Upper lobe of left lung (tissue), 6 donors: ENCODE data around the gene KIAA0825. TPM values are rescaled to one million over a fixed set of nuclear protein-coding genes. Genes with fewer than 3 reads are reported as not detected.
A peak's percentile ranks its signal among the peaks of the same experiment; 100 is the strongest.

ENCODE experiments used
- ATAC-seq, 2 donors: fragments of 200-7000 bp; cut with Tn5 transposase; one replicate each; pipeline ENCODE4 v1.9.1; 2022; ENCODE audit warnings: mild to moderate bottlenecking in 2 of 2, moderate library complexity in 2 of 2; ENCODE audit not compliant: low FRiP score in 2 of 2
- DNase-seq, 2 donors: peaks; one replicate each; pipeline ENCODE4 v3.0.0-alpha.2; 2019 to 2020
- H3K27ac ChIP-seq, 4 donors: fragments of 200-600 bp; sonication (generic); one replicate each; pipeline ENCODE4 v1.5.1; 2016 to 2019
- H3K27me3 ChIP-seq, 4 donors: fragments of 200-600 bp; sonication (generic); one replicate each; pipeline ENCODE4 v1.5.1; 2017 to 2019
- H3K36me3 ChIP-seq, 4 donors: fragments of 200-600 bp; sonication (generic); one replicate each; pipeline ENCODE4 v1.5.1; 2016 to 2019
- H3K4me1 ChIP-seq, 4 donors: fragments of 200-600 bp; sonication (generic); one replicate each; pipeline ENCODE4 v1.5.1; 2018 to 2019
- H3K4me3 ChIP-seq, 4 donors: fragments of 200-600 bp; sonication (generic); one replicate each; pipeline ENCODE4 v1.5.1; 2017 to 2019; ENCODE audit warnings: mild to moderate bottlenecking in 2 of 4, moderate library complexity in 1 of 4
- H3K9me3 ChIP-seq, 4 donors: fragments of 200-600 bp; sonication (generic); one replicate each; pipeline ENCODE4 v1.5.1; 2018 to 2019
- EP300 ChIP-seq, 4 donors: sonication (generic); formaldehyde crosslinking; IDR thresholded peaks; one replicate each; pipeline ENCODE4 v1.5.1; 2017; ENCODE audit warnings: antibody characterized with exemption in 4 of 4, control low read depth in 2 of 4
- POLR2A ChIP-seq, 4 donors: fragments of 450-650 bp; IDR thresholded peaks; one replicate each; pipeline ENCODE4 v1.5.1; 2016 to 2017; ENCODE audit warnings: antibody characterized with exemption in 4 of 4, mild to moderate bottlenecking in 2 of 4
- POLR2AphosphoS5 ChIP-seq, 2 donors: sonication (generic); formaldehyde crosslinking; IDR thresholded peaks; one replicate each; pipeline ENCODE4 v1.5.1; 2017; ENCODE audit warnings: antibody characterized with exemption in 2 of 2
- WGBS, 2 donors: methylation state at CpG; one replicate each; pipeline ENCODE4 v1.1.5; 2017 to 2018; 5-methylcytosine and 5-hydroxymethylcytosine counted together
- total RNA-seq, 6 donors: library from RNA; depleted of rRNA in 4 of 6; stranded (reverse); fragments of >200 nt in 4 of 6; gene quantifications; one replicate each; pipeline versions ENCODE4 v1.1.0 to v1.2.1, GENCODE V29; 2016 to 2021
- TF ChIP-seq, protein P1 (sequence below), 6 experiments: fragments of 450-650 bp in 4 of 6; fragments of 200-600 bp in 2 of 6; sonication (generic) in 2 of 6; IDR thresholded peaks; one replicate each; pipeline ENCODE4 v1.5.1; 2016 to 2019; ENCODE audit warnings: antibody characterized with exemption in 6 of 6
- donor health status: DM: no; HTN: no; CAD: no; lungs with moderate emphysema.
- donor health status: DM: no; HTN: yes; CAD: no; lungs with severe emphysema.

KIAA0825 gene
- total RNA-seq, 6 donors from 2014 or later, result 3.8 to 19.1 (median 6.6) TPM

DNA sequence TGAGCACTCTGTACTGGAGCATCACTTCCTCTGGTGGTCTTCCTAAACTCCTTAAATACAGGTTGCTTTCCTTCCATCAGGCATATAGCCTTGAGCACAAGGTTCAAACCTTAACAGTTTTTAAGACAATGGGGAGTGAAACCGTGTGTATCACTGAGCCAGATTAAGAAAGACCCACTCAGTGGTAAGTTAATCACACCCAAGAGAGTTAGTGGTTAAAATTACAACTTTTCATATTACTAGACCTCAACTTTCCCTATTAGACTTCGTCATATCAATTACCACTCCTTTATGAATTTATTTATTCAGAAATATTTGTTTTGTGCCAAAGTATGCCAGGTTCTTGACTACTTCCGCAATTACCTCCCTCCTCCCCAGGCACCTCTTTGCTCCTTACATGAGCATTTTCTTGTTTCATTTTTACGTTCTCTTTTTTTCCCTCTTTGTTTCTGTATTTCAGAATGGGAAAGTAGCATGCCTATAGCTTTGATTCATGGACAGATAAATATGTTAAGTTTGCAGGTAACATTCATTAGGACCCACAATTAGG, 351.0 kb downstream of the KIAA0825 start:
- ATAC-seq (no peak), DNase-seq (no peak)
- TF ChIP-seq POLR2AphosphoS5 (IDR thresholded peaks at IDR 0.05) (no peak), POLR2A (IDR thresholded peaks at IDR 0.05) (no peak)
- H3K27ac ChIP-seq, result no peak overlapping the region
- 60 to 76% methylated on average over 4 of the region's 4 CpGs for WGBS, 2 donors
- no peaks in the 10 kb centered on the region for H3K27me3 ChIP-seq
- no peaks in the 10 kb centered on the region for H3K9me3 ChIP-seq
- H3K4me1 ChIP-seq, result no peaks in the 10 kb centered on the region
- H3K36me3 ChIP-seq, result no peaks in the 10 kb centered on the region
- H3K4me3 ChIP-seq, result peak overlapping the region in 1 of 4 donors; percentile 3

DNA sequence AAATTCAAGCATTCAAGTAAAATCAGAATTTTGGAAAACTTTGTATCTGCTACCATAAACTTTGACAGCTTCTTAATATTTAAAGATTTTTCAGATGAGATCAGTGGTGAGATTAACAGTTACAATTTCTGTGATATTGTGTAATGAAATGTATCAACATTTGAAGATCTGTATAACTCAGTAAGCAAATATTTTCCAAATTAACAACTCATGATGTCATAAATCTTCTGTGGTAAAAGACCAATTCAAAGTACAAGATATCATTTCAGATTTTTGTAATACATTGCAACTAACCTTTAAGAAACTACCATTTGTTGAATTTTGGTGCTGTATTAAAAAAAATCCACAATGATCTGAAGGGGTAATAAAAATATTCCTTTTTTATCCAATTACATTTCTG, 352.2 kb downstream of the KIAA0825 start:
- ATAC-seq, result peak in 1 of 2 donors; percentile 58
- Histone ChIP-seq H3K9me3 (no peaks in the 10 kb centered on the region), H3K4me3 (no peak overlapping the region), H3K36me3 (no peaks in the 10 kb centered on the region), H3K4me1 (no peaks in the 10 kb centered on the region), H3K27ac (no peak overlapping the region), H3K27me3 (no peaks in the 10 kb centered on the region)
- DNase-seq, result no peak
- TF ChIP-seq, protein P1, sequence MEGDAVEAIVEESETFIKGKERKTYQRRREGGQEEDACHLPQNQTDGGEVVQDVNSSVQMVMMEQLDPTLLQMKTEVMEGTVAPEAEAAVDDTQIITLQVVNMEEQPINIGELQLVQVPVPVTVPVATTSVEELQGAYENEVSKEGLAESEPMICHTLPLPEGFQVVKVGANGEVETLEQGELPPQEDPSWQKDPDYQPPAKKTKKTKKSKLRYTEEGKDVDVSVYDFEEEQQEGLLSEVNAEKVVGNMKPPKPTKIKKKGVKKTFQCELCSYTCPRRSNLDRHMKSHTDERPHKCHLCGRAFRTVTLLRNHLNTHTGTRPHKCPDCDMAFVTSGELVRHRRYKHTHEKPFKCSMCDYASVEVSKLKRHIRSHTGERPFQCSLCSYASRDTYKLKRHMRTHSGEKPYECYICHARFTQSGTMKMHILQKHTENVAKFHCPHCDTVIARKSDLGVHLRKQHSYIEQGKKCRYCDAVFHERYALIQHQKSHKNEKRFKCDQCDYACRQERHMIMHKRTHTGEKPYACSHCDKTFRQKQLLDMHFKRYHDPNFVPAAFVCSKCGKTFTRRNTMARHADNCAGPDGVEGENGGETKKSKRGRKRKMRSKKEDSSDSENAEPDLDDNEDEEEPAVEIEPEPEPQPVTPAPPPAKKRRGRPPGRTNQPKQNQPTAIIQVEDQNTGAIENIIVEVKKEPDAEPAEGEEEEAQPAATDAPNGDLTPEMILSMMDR (IDR thresholded peaks at IDR 0.05), result no peak
- TF ChIP-seq POLR2A (IDR thresholded peaks at IDR 0.05) (no peak), EP300 (IDR thresholded peaks at IDR 0.05) (no peak), POLR2AphosphoS5 (IDR thresholded peaks at IDR 0.05) (no peak)

DNA sequence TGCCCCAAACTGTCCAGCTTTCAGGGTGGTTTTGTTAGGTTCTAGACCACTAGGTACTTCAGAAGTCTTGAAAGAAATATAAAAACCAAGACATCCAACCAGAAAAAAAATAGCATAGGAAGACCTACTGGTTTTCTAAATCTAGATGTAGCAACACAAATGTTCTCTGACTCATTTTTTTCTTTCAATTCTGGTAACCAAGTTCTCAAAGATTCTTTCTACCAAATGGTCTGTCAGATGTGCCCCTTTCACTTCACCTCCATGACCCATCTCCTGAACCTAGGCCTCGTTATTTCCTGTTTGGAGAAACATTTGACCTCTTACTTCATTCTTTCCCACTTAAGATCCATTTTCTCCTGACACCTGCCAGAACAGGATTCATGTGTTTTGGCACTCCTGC, 355.3 kb downstream of the KIAA0825 start:
- TF ChIP-seq, protein P1 (IDR thresholded peaks at IDR 0.05), result no peak
- TF ChIP-seq POLR2AphosphoS5 (IDR thresholded peaks at IDR 0.05), result no peak
- TF ChIP-seq POLR2A (IDR thresholded peaks at IDR 0.05), result no peak
- no peak for TF ChIP-seq EP300 (IDR thresholded peaks at IDR 0.05)
- ATAC-seq (no peak), DNase-seq (no peak)
- Histone ChIP-seq H3K9me3 (no peaks in the 10 kb centered on the region), H3K4me1 (no peaks in the 10 kb centered on the region), H3K4me3 (no peak overlapping the region), H3K27ac (no peak overlapping the region), H3K27me3 (no peaks in the 10 kb centered on the region), H3K36me3 (no peaks in the 10 kb centered on the region)
- 74 to 79% methylated on average over 1 of the region's 1 CpG for WGBS, 2 donors

DNA sequence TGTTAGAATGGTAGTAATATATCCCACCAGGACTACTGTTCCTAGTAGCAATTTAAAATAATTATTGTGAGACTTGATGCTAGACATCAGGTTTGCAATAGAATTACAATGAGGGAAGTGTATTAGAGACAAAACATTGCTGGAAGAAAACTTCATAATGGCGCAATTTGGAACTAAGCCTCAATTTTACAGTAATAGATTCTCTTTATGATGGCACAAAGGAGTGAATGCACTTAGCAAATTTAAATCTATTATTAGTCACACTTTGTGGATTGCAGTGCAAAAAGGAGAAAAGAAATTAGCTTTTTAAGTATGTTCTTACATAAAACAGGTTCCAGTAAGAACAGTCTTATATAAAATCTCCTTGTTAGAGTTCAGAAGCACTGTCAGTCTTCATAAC, 358.3 kb downstream of the KIAA0825 start:
- Histone ChIP-seq H3K9me3 (no peaks in the 10 kb centered on the region), H3K36me3 (no peaks in the 10 kb centered on the region), H3K4me3 (no peak overlapping the region), H3K27ac (no peak overlapping the region), H3K27me3 (no peaks in the 10 kb centered on the region), H3K4me1 (no peaks in the 10 kb centered on the region)
- DNase-seq, result no peak
- TF ChIP-seq POLR2A (IDR thresholded peaks at IDR 0.05) (no peak), POLR2AphosphoS5 (IDR thresholded peaks at IDR 0.05) (no peak), EP300 (IDR thresholded peaks at IDR 0.05) (no peak)
- TF ChIP-seq, protein P1 (IDR thresholded peaks at IDR 0.05), result no peak
- ATAC-seq, result no peak
- 88 to 94% methylated on average over 1 of the region's 1 CpG for WGBS, 2 donors

DNA sequence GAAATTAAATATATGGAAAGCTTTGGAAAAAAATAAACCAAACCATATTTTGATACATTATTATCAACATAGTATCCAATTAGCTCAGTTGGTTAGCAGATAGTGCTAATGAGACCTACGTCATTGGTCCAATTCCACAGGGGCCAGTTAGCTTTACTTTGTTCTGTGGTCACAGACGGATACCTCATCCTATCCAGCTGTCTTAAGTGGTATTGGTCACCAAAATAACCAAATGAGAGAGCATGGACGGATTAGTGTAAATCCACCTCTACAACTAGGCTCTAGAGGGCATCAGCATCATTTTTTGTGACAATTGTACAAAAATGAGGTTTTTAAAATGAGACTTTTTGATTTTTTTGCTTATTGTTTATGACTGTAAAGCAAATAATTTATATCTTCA, 364.2 kb downstream of the KIAA0825 start:
- no peaks in the 10 kb centered on the region for H3K27me3 ChIP-seq
- no peaks in the 10 kb centered on the region for H3K36me3 ChIP-seq
- no peaks in the 10 kb centered on the region for H3K9me3 ChIP-seq
- no peak for DNase-seq
- H3K27ac ChIP-seq, result no peak overlapping the region
- TF ChIP-seq EP300 (IDR thresholded peaks at IDR 0.05) (no peak), POLR2A (IDR thresholded peaks at IDR 0.05) (no peak), POLR2AphosphoS5 (IDR thresholded peaks at IDR 0.05) (no peak)
- TF ChIP-seq, protein P1 (IDR thresholded peaks at IDR 0.05), result no peak
- peak in 1 of 2 donors; percentile 42 for ATAC-seq
- WGBS, 2 donors, result 68 to 88% methylated on average over 3 of the region's 3 CpGs
- H3K4me3 ChIP-seq, result no peak overlapping the region
- no peaks in the 10 kb centered on the region for H3K4me1 ChIP-seq
